Mesenchymal stem cell (in vitro differentiated cells and primary cell): ENCODE data around the gene MSH3.

Source experiments
- DNase-seq: peaks from one replicate; pipeline ENCODE4 v3.0.0-alpha.2; 2013
- H2AFZ ChIP-seq: one replicate; pipeline ENCODE4 v1.6.1; 2013; ENCODE audit warnings: low read depth, mild to moderate bottlenecking, control low read depth, inconsistent platforms, low read length, moderate library complexity
- H2AK5ac ChIP-seq: 2 replicates; pipeline ENCODE4 v1.6.1; 2013; ENCODE audit warnings: low read length, moderate library complexity, mild to moderate bottlenecking, inconsistent platforms; ENCODE audit not compliant: severe bottlenecking
- H2BK120ac ChIP-seq: one replicate; pipeline ENCODE4 v1.6.1; 2013; ENCODE audit warnings: low read depth, mild to moderate bottlenecking, inconsistent platforms, low read length, moderate library complexity
- H2BK12ac ChIP-seq, 2 experiments: one replicate each; pipeline ENCODE4 v1.6.1; 2013; ENCODE audit warnings: inconsistent platforms in 2 of 2, low read length in 2 of 2, mild to moderate bottlenecking in 2 of 2, moderate library complexity in 2 of 2, control low read depth in 1 of 2
- H2BK15ac ChIP-seq: one replicate; pipeline ENCODE4 v1.6.1; 2013; ENCODE audit warnings: mild to moderate bottlenecking, low read depth, inconsistent platforms; ENCODE audit not compliant: poor library complexity, severe bottlenecking
- H2BK5ac ChIP-seq: 2 replicates; pipeline ENCODE4 v1.6.1; 2013; ENCODE audit warnings: low read depth, mild to moderate bottlenecking, low read length, control low read depth, inconsistent platforms; ENCODE audit not compliant: poor library complexity, severe bottlenecking
- H3K14ac ChIP-seq, 2 experiments: one replicate each; pipeline ENCODE4 v1.6.1; 2013; ENCODE audit warnings: inconsistent platforms in 2 of 2, low read length in 2 of 2, control low read depth in 1 of 2, mild to moderate bottlenecking in 1 of 2, moderate library complexity in 1 of 2
- H3K18ac ChIP-seq, 2 experiments: one replicate each; pipeline ENCODE4 v1.6.1; 2013; ENCODE audit warnings: inconsistent platforms in 2 of 2, low read length in 2 of 2, control low read depth in 1 of 2, low read depth in 1 of 2, mild to moderate bottlenecking in 1 of 2
- H3K23ac ChIP-seq, 2 experiments: one replicate each; pipeline ENCODE4 v1.6.1; 2013; ENCODE audit warnings: inconsistent platforms in 2 of 2, low read length in 2 of 2, mild to moderate bottlenecking in 2 of 2, moderate library complexity in 2 of 2, control low read depth in 1 of 2
- H3K27ac ChIP-seq: 2 replicates; pipeline ENCODE4 v1.5.1; 2013; ENCODE audit warnings: mild to moderate bottlenecking, moderate library complexity, low read length, control low read depth, inconsistent platforms; ENCODE audit not compliant: poor library complexity, severe bottlenecking
- H3K27me3 ChIP-seq, 2 experiments: 2 replicates each; pipeline versions ENCODE4 v1.6.1 to v1.7.0; 2013; ENCODE audit warnings: low read length in 2 of 2, mild to moderate bottlenecking in 2 of 2, moderate library complexity in 2 of 2, control low read depth in 1 of 2, inconsistent platforms in 1 of 2; ENCODE audit not compliant: control insufficient read depth in 1 of 2, insufficient read depth in 1 of 2
- H3K36me3 ChIP-seq, 2 experiments: 2 replicates each; pipeline versions ENCODE4 v1.6.1 to v1.7.0; 2013; ENCODE audit warnings: low read length in 2 of 2, control low read depth in 1 of 2, inconsistent platforms in 1 of 2, low read depth in 1 of 2, mild to moderate bottlenecking in 1 of 2; ENCODE audit not compliant: insufficient read depth in 2 of 2, control insufficient read depth in 1 of 2
- H3K4ac ChIP-seq, 2 experiments: one replicate each; pipeline ENCODE4 v1.6.1; 2013; ENCODE audit warnings: inconsistent platforms in 2 of 2, low read length in 2 of 2, mild to moderate bottlenecking in 2 of 2, moderate library complexity in 2 of 2, control low read depth in 1 of 2, low read depth in 1 of 2
- H3K4me1 ChIP-seq: 2 replicates; pipeline ENCODE4 v1.6.1; 2013; ENCODE audit warnings: low read depth, low read length, control low read depth; ENCODE audit not compliant: control insufficient read depth, insufficient read depth
- H3K4me2 ChIP-seq: 2 replicates; pipeline ENCODE4 v1.6.1; 2013; ENCODE audit warnings: low read length, mild to moderate bottlenecking, inconsistent platforms; ENCODE audit not compliant: poor library complexity, severe bottlenecking
- H3K4me3 ChIP-seq, 2 experiments: 2 replicates each; pipeline versions ENCODE4 v1.5.1 to v1.7.0; 2013; ENCODE audit warnings: low read length in 2 of 2, mild to moderate bottlenecking in 2 of 2, control low read depth in 1 of 2, low read depth in 1 of 2; ENCODE audit not compliant: insufficient read depth in 1 of 2
- H3K79me1 ChIP-seq: replicated peaks from 2 replicates; pipeline ENCODE4 v1.6.1; 2013; ENCODE audit warnings: mild to moderate bottlenecking, control low read depth, low read length, inconsistent platforms; ENCODE audit not compliant: poor library complexity, severe bottlenecking
- H3K9ac ChIP-seq: 2 replicates; pipeline ENCODE4 v1.7.0; 2013; ENCODE audit warnings: mild to moderate bottlenecking, low read length, moderate library complexity
- H3K9me3 ChIP-seq: 2 replicates; pipeline ENCODE4 v1.7.0; 2013; ENCODE audit warnings: mild to moderate bottlenecking, low read length; ENCODE audit not compliant: control insufficient read depth
- H4K8ac ChIP-seq: one replicate; pipeline ENCODE4 v1.6.1; 2013; ENCODE audit warnings: inconsistent platforms, mild to moderate bottlenecking, low read length, moderate library complexity
- H4K91ac ChIP-seq: one replicate; pipeline ENCODE4 v1.6.1; 2013; ENCODE audit warnings: mild to moderate bottlenecking, low read length, inconsistent platforms
- WGBS: methylation state at CpG from one replicate; pipeline ENCODE4 v1.1.7; 2013; ENCODE audit warnings: mixed read lengths; 5-methylcytosine and 5-hydroxymethylcytosine counted together

Gene MSH3

GRCh38 chr5:80780024-80780423 lies 125.6 kb downstream of the MSH3 start:
- Histone ChIP-seq H3K14ac (no peak overlapping the region), H3K36me3 (peaks cover 0 to 21% of the 10 kb centered on the region in 2 experiments), H3K4me2 (no peak overlapping the region), H3K9ac (no peak overlapping the region), H3K4me1 (peaks cover 2% of the 10 kb centered on the region), H4K91ac (no peak overlapping the region), H3K79me1 (peaks cover 2% of the 10 kb centered on the region), H3K27ac (peak overlapping the region; percentile 24), H2BK15ac (no peak overlapping the region), H3K27me3 (no peaks in the 10 kb centered on the region), H2BK120ac (no peak overlapping the region), H3K9me3 (no peaks in the 10 kb centered on the region), H3K18ac (no peak overlapping the region), H3K23ac (no peak overlapping the region), H3K4me3 (no peak overlapping the region), H2AK5ac (no peak overlapping the region), H2BK12ac (no peak overlapping the region), H4K8ac (no peak overlapping the region), H2AFZ (no peak overlapping the region), H3K4ac (no peak overlapping the region), H2BK5ac (no peak overlapping the region)
- 100% methylated on average over 1 of the region's 2 CpGs for WGBS
- no peak for DNase-seq

- no peak overlapping the region for H2BK12ac ChIP-seq
- no peak overlapping the region for H3K18ac ChIP-seq
- peak overlapping the region; percentile 88 for H3K27ac ChIP-seq
- no peak overlapping the region for H4K91ac ChIP-seq
- 97% methylated on average over 6 of the region's 8 CpGs for WGBS
- H2BK15ac ChIP-seq = no peak overlapping the region
- H4K8ac ChIP-seq = no peak overlapping the region
- H3K27me3 ChIP-seq = no peaks in the 10 kb centered on the region
- H2BK120ac ChIP-seq = no peak overlapping the region
- peaks cover 2% of the 10 kb centered on the region for H3K79me1 ChIP-seq
- no peak for DNase-seq
- no peak overlapping the region for H3K4me2 ChIP-seq
- H3K9me3 ChIP-seq = no peaks in the 10 kb centered on the region
- H2AFZ ChIP-seq = no peak overlapping the region
- no peak overlapping the region for H3K14ac ChIP-seq
- no peak overlapping the region for H3K23ac ChIP-seq
- no peak overlapping the region for H2AK5ac ChIP-seq
- peaks cover 0 to 21% of the 10 kb centered on the region in 2 experiments for H3K36me3 ChIP-seq
- H3K4me3 ChIP-seq = no peak overlapping the region
- H3K4me1 ChIP-seq = peaks cover 2% of the 10 kb centered on the region
- no peak overlapping the region for H2BK5ac ChIP-seq
- no peak overlapping the region for H3K4ac ChIP-seq
- no peak overlapping the region for H3K9ac ChIP-seq
Measured at GRCh38 chr5:80780761-80781285, 126.4 kb downstream of the MSH3 start.

GRCh38 chr5:80781356-80781755 lies 126.9 kb downstream of the MSH3 start:
- Histone ChIP-seq H3K23ac (no peak overlapping the region), H2AK5ac (no peak overlapping the region), H2BK15ac (no peak overlapping the region), H3K36me3 (peaks cover 0 to 21% of the 10 kb centered on the region in 2 experiments), H3K4me2 (no peak overlapping the region), H2AFZ (no peak overlapping the region), H3K4ac (no peak overlapping the region), H3K9me3 (no peaks in the 10 kb centered on the region), H2BK120ac (no peak overlapping the region), H2BK12ac (no peak overlapping the region), H3K9ac (no peak overlapping the region), H3K4me3 (no peak overlapping the region), H4K91ac (no peak overlapping the region), H3K14ac (no peak overlapping the region), H4K8ac (no peak overlapping the region), H2BK5ac (no peak overlapping the region), H3K18ac (no peak overlapping the region), H3K79me1 (peaks cover 2% of the 10 kb centered on the region), H3K27me3 (no peaks in the 10 kb centered on the region), H3K4me1 (peaks cover 2% of the 10 kb centered on the region), H3K27ac (peak overlapping the region; percentile 88)
- 56% methylated on average over 1 of the region's 1 CpG for whole genome bisulfite sequencing
- DNase-seq = peak; percentile 14

GRCh38 chr5:80782626-80783025 lies 128.2 kb downstream of the MSH3 start:
- H2BK5ac ChIP-seq = no peak overlapping the region
- H4K91ac ChIP-seq = no peak overlapping the region
- peaks cover 2% of the 10 kb centered on the region for H3K79me1 ChIP-seq
- no peak overlapping the region for H2BK15ac ChIP-seq
- H2BK120ac ChIP-seq = no peak overlapping the region
- no peak overlapping the region for H3K9ac ChIP-seq
- no peak overlapping the region for H3K4ac ChIP-seq
- H4K8ac ChIP-seq = no peak overlapping the region
- no peak overlapping the region for H3K23ac ChIP-seq
- no peak overlapping the region for H2AK5ac ChIP-seq
- H3K36me3 ChIP-seq = peaks cover 0 to 20% of the 10 kb centered on the region in 2 experiments
- H3K4me2 ChIP-seq = no peak overlapping the region
- H2AFZ ChIP-seq = no peak overlapping the region
- H2BK12ac ChIP-seq = no peak overlapping the region
- peaks cover 2% of the 10 kb centered on the region for H3K4me1 ChIP-seq
- H3K4me3 ChIP-seq = no peak overlapping the region
- no peaks in the 10 kb centered on the region for H3K9me3 ChIP-seq
- no peak overlapping the region for H3K18ac ChIP-seq
- DNase-seq = no peak
- peak overlapping the region; percentile 43 for H3K27ac ChIP-seq
- no peak overlapping the region for H3K14ac ChIP-seq
- no peaks in the 10 kb centered on the region for H3K27me3 ChIP-seq
